DND-41 (cell line): ENCODE measurements around the gene C6orf62.

ENCODE experiments used
- ATAC-seq: fragments of 200-7000 bp; cut with Tn5 transposase; 3 replicates; pipeline ENCODE4 v1.9.1; 2021; ENCODE audit warnings: low read depth; ENCODE audit not compliant: insufficient read depth
- DNase-seq: peaks from one replicate; pipeline ENCODE4 v3.0.0-alpha.2; 2020
- H2AFZ ChIP-seq: 2 replicates; pipeline ENCODE4 v1.6.0; 2012; ENCODE audit warnings: low read depth, low read length
- H3K27ac ChIP-seq: 2 replicates; pipeline ENCODE4 v1.5.1; 2012; ENCODE audit warnings: low read length, inconsistent platforms
- H3K27me3 ChIP-seq: fragments of 200-600 bp; sonication (generic); 2 replicates; pipeline ENCODE4 v1.6.0; 2012; ENCODE audit warnings: low read length, mild to moderate bottlenecking, inconsistent platforms; ENCODE audit not compliant: insufficient read depth, poor library complexity
- H3K36me3 ChIP-seq: 2 replicates; pipeline ENCODE4 v1.5.1; 2012; ENCODE audit warnings: low read length, inconsistent platforms; ENCODE audit not compliant: insufficient read depth
- H3K4me1 ChIP-seq: 2 replicates; pipeline ENCODE4 v1.5.1; 2012; ENCODE audit warnings: mild to moderate bottlenecking, low read length; ENCODE audit not compliant: insufficient read depth
- H3K4me2 ChIP-seq: 2 replicates; pipeline ENCODE4 v1.6.0; 2012; ENCODE audit warnings: mild to moderate bottlenecking, moderate library complexity, low read length, inconsistent platforms; ENCODE audit not compliant: insufficient read depth
- H3K4me3 ChIP-seq, 2 experiments: fragments of 200-600 bp in 1 of 2; shearing (Covaris generic) in 1 of 2; 2 replicates each; pipeline ENCODE4 v1.5.1; 2012 to 2016; ENCODE audit warnings: inconsistent platforms in 2 of 2, low read length in 2 of 2, mild to moderate bottlenecking in 2 of 2, low read depth in 1 of 2, moderate library complexity in 1 of 2
- H3K79me2 ChIP-seq: 2 replicates; pipeline ENCODE4 v1.6.0; 2012; ENCODE audit warnings: low read length, inconsistent platforms; ENCODE audit not compliant: insufficient read depth
- H3K9ac ChIP-seq: 2 replicates; pipeline ENCODE4 v1.6.0; 2012; ENCODE audit warnings: low read depth, mild to moderate bottlenecking, inconsistent platforms, low read length, moderate library complexity
- H3K9me3 ChIP-seq: 2 replicates; pipeline ENCODE4 v1.5.1; 2012; ENCODE audit warnings: low read length, moderate library complexity, mild to moderate bottlenecking, inconsistent platforms; ENCODE audit not compliant: insufficient read depth, severe bottlenecking
- H4K20me1 ChIP-seq: 2 replicates; pipeline ENCODE4 v1.6.0; 2012; ENCODE audit warnings: low read length; ENCODE audit not compliant: insufficient read depth
- EZH2 ChIP-seq: IDR thresholded peaks from 3 replicates; pipeline ENCODE4 v1.6.1; 2012; ENCODE audit warnings: borderline replicate concordance, low read depth, mild to moderate bottlenecking, moderate library complexity, low read length, inconsistent platforms; ENCODE audit not compliant: severe bottlenecking
- TF ChIP-seq, protein P1 (sequence below): IDR thresholded peaks from 2 replicates; pipeline ENCODE4 v1.5.1; 2012; ENCODE audit warnings: borderline replicate concordance, low read length, moderate library complexity, mild to moderate bottlenecking; ENCODE audit not compliant: poor library complexity, severe bottlenecking; ENCODE audit errors: extremely low read depth

C6orf62 gene

DNA sequence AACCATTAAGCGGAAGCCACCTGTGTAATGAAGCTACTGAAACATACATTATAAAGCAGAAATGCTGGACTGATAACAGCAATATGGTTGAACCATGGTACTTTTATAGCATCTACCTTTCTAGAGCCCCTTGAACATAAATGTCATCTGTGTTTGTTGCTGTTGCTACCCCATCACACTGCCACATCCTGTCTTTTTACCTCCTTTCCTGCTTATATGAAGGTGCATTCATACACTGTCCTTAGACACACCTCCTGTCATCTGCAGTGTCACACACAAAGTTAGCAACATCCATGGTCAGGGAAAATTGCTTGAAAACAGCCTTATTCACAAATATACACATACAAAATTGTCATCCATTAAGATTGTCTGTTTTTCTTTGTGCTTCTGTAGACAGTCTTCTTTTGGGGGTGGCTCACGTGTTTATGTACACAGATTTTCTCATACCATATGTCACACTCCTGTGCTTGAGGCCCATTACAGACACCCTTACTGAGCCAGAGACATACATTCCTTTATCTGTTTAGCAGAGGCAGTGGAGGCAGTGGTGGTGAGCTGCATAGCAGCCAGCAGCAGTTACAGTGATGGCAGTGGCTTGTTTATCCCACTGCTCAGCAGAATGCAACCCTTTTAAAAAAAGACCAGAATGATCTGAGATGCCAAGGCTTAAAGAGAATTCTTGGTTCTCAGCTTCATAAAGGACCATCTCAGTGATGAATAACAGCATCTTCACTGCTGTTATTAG is 25.9 kb downstream of the C6orf62 start:
- Histone ChIP-seq H3K9me3 (no peaks in the 10 kb centered on the region), H2AFZ (no peak overlapping the region), H3K27me3 (no peaks in the 10 kb centered on the region), H3K4me2 (no peak overlapping the region), H3K4me1 (no peaks in the 10 kb centered on the region), H4K20me1 (no peaks in the 10 kb centered on the region), H3K36me3 (no peaks in the 10 kb centered on the region), H3K79me2 (no peaks in the 10 kb centered on the region), H3K27ac (no peak overlapping the region), H3K9ac (no peak overlapping the region), H3K4me3 (no peak overlapping the region)
- TF ChIP-seq, protein P1, sequence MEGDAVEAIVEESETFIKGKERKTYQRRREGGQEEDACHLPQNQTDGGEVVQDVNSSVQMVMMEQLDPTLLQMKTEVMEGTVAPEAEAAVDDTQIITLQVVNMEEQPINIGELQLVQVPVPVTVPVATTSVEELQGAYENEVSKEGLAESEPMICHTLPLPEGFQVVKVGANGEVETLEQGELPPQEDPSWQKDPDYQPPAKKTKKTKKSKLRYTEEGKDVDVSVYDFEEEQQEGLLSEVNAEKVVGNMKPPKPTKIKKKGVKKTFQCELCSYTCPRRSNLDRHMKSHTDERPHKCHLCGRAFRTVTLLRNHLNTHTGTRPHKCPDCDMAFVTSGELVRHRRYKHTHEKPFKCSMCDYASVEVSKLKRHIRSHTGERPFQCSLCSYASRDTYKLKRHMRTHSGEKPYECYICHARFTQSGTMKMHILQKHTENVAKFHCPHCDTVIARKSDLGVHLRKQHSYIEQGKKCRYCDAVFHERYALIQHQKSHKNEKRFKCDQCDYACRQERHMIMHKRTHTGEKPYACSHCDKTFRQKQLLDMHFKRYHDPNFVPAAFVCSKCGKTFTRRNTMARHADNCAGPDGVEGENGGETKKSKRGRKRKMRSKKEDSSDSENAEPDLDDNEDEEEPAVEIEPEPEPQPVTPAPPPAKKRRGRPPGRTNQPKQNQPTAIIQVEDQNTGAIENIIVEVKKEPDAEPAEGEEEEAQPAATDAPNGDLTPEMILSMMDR, result no peak
- no peak for TF ChIP-seq EZH2
- no peak for DNase-seq
- ATAC-seq, result no peak

- Histone ChIP-seq H2AFZ (no peak overlapping the region), H3K9me3 (no peaks in the 10 kb centered on the region), H3K36me3 (no peaks in the 10 kb centered on the region), H3K4me1 (no peaks in the 10 kb centered on the region), H3K27me3 (no peaks in the 10 kb centered on the region), H3K4me2 (no peak overlapping the region), H3K9ac (no peak overlapping the region), H3K27ac (no peak overlapping the region), H3K4me3 (no peak overlapping the region), H3K79me2 (no peaks in the 10 kb centered on the region), H4K20me1 (no peaks in the 10 kb centered on the region)
- DNase-seq, result no peak
- ATAC-seq, result no peak
- no peak for TF ChIP-seq EZH2
- TF ChIP-seq, protein P1, result no peak
Measured at GRCh38 chr6:24692415-24692814, 26.5 kb downstream of the C6orf62 start.

GRCh38 chr6:24692003-24692402 is 27.0 kb downstream of the C6orf62 start:
- no peak for ATAC-seq
- DNase-seq, result no peak

More at GRCh38 chr6:24692003-24692402, 27.0 kb downstream of the C6orf62 start:
- no peak for TF ChIP-seq EZH2
- TF ChIP-seq, protein P1, result no peak
- Histone ChIP-seq H3K4me3 (no peak overlapping the region), H3K4me1 (no peaks in the 10 kb centered on the region), H4K20me1 (no peaks in the 10 kb centered on the region), H3K27me3 (no peaks in the 10 kb centered on the region), H3K79me2 (no peaks in the 10 kb centered on the region), H3K27ac (no peak overlapping the region), H3K9me3 (no peaks in the 10 kb centered on the region), H3K9ac (no peak overlapping the region), H2AFZ (no peak overlapping the region), H3K4me2 (no peak overlapping the region), H3K36me3 (peaks cover 3% of the 10 kb centered on the region; the same call in 1 of the 2 replicates)
